Upper lobe of left lung (tissue), 4 donors: Measurements from ENCODE around the gene CCNY.

Source experiments
- CTCF ChIP-seq, 6 experiments: fragments of 450-650 bp in 4 of 6; fragments of 200-600 bp in 2 of 6; sonication (generic) in 2 of 6; IDR thresholded peaks; one replicate each; pipeline ENCODE4 v1.5.1; 2016 to 2019; ENCODE audit warnings: antibody characterized with exemption in 6 of 6
- EP300 ChIP-seq, 4 donors: sonication (generic); formaldehyde crosslinking; IDR thresholded peaks; one replicate each; pipeline ENCODE4 v1.5.1; 2017; ENCODE audit warnings: antibody characterized with exemption in 4 of 4, control low read depth in 2 of 4
- POLR2A ChIP-seq, 4 donors: fragments of 450-650 bp; IDR thresholded peaks; one replicate each; pipeline ENCODE4 v1.5.1; 2016 to 2017; ENCODE audit warnings: antibody characterized with exemption in 4 of 4, mild to moderate bottlenecking in 2 of 4
- POLR2AphosphoS5 ChIP-seq, 2 donors: sonication (generic); formaldehyde crosslinking; IDR thresholded peaks; one replicate each; pipeline ENCODE4 v1.5.1; 2017; ENCODE audit warnings: antibody characterized with exemption in 2 of 2

GRCh38 chr10:35437829-35438228 lies 101.5 kb downstream of the CCNY start:
- TF ChIP-seq POLR2A (IDR thresholded peaks at IDR 0.05) (no peak), CTCF (IDR thresholded peaks at IDR 0.05) (no peak), EP300 (IDR thresholded peaks at IDR 0.05) (no peak), POLR2AphosphoS5 (IDR thresholded peaks at IDR 0.05) (no peak)
